Measurements from ENCODE around the gene CNTN4. TPM values are rescaled to one million over a fixed set of nuclear protein-coding genes. Genes with fewer than 3 reads are reported as not detected.

Gene CNTN4
- total and polyA plus RNA-seq, 2 of the 8 experiments (the other 6 are each of a cell fraction or from before 2014, with no cell fraction given): 0.41 to 2.2 TPM

DNA sequence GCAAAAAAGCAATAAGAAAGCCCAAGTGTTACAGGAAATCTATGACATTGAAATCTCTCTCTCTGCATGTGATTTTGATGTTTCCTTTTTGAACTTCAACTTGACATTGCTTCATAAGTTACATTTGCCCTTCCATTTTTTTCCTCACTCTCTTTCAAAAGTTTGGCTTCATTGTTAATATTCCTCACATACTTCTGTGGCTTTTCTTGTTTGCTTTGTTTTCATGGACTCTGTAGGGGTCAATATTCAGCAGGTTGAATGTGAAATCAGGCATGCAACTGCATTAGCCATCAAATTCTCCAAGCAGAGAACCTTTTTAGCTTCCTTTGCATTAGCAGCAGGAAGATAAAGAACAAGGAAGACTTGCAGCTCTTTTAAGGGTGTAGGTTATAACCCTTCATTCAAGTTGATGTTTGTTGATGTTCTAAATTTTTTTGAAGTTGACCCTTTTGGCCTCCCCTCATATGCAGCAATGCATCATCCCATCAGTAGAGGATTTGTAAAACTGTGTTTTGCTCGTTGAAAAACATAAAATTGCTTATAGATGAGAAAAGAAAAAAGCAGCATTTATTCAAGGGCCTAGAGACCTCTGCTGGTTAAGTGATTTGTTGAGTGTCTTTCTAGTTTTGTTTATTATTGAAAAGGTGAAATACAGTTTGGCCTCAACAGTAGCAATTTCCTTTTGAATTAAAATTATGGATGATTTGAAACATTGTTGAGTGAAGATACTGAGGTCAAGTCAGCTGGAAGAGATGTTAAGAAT lies 800.1 kb downstream of the CNTN4 start:
- peak; percentile 13 for FAIRE-seq
- H3K79me1 ChIP-seq (ENCODE audit: low read depth, low read length): no peaks in the 10 kb centered on the region
- H2BK5ac ChIP-seq (ENCODE audit: low read depth, low read length): no peak overlapping the region
- H4K8ac ChIP-seq (ENCODE audit: extremely low read depth, insufficient read depth, low read length): no peak overlapping the region
- H3K14ac ChIP-seq (ENCODE audit: insufficient read length): no peak overlapping the region
- H3K18ac ChIP-seq (ENCODE audit: extremely low read depth, low read length): no peak overlapping the region
- H3K4ac ChIP-seq (replicated peaks; ENCODE audit: insufficient read length, low read depth, low read length): no peak overlapping the region
- H3K23me2 ChIP-seq (ENCODE audit: low read depth, low read length): no peaks in the 10 kb centered on the region
- H4K20me1 ChIP-seq (replicated peaks in 1 of 2; ENCODE audit: control insufficient read depth in 1 of 2, insufficient read depth in 2 of 2, low read length in 2 of 2): no peaks in the 10 kb centered on the region
- no peak overlapping the region for H4K91ac ChIP-seq (replicated peaks; ENCODE audit: insufficient read length, low read length)
- ChIA-PET POLR2A (ENCODE audit: partially characterized antibody) (no interaction called here), CTCF (ENCODE audit: partially characterized antibody) (interaction anchor here (1.5 to 2.0 kb wide), 2 partner anchors 14 to 174 kb away, joined by 3 to 4 read pairs; no protein-coding TSS in a partner anchor)
- H2AK5ac ChIP-seq (ENCODE audit: low read depth, low read length): no peak overlapping the region
- no peak overlapping the region for H2BK12ac ChIP-seq (ENCODE audit: low read depth, low read length)
- no peak for DNase-seq (ENCODE audit: low read depth in 1 of 2, low spot score in 2 of 2)
- H3K9ac ChIP-seq (replicated peaks in 1 of 4; ENCODE audit: extremely low read depth in 1 of 4, low read depth in 3 of 4, low read length in 3 of 4): no peak overlapping the region
- H3K4me1 ChIP-seq (replicated peaks in 1 of 4; ENCODE audit: control insufficient read depth in 3 of 4, insufficient read depth in 4 of 4, low read length in 3 of 4): peaks cover 0 to 11% (median 11%) of the 10 kb centered on the region in 4 experiments; a peak in 3 of 7 replicates
- no peak overlapping the region for H2AFZ ChIP-seq (ENCODE audit: low read length)
- no peak overlapping the region for H3K23ac ChIP-seq (ENCODE audit: insufficient read length)
- TF ChIP-seq TBP (IDR thresholded peaks at IDR 0.05; ENCODE audit: low read depth, low read length) (no peak), RAD21 (IDR thresholded peaks at IDR 0.05 in 1 of 2, conservative IDR thresholded peaks at IDR 0.05 in 1 of 2; ENCODE audit: low read depth in 2 of 2, low read length in 2 of 2) (peak in 1 of 2 experiments; percentile 28; a peak in 3 of 4 replicates)
- no peak overlapping the region for H2BK120ac ChIP-seq (replicated peaks; ENCODE audit: low read depth, low read length)
- no peaks in the 10 kb centered on the region for H3K36me3 ChIP-seq (ENCODE audit: control insufficient read depth in 2 of 4, insufficient read depth in 4 of 4, low read length in 3 of 4)
- H3K56ac ChIP-seq (replicated peaks; ENCODE audit: insufficient read length, low read depth, low read length): no peak overlapping the region
- H3K4me3 ChIP-seq (ENCODE audit: extremely low read depth in 1 of 4, insufficient read depth in 2 of 4, low read depth in 3 of 4, low read length in 4 of 4): no peak overlapping the region
- H3K79me2 ChIP-seq (ENCODE audit: control insufficient read depth in 1 of 2, insufficient read depth in 2 of 2, low read length in 2 of 2): no peaks in the 10 kb centered on the region
- H3K27me3 ChIP-seq (replicated peaks in 1 of 4; ENCODE audit: control insufficient read depth in 3 of 4, extremely low read depth in 1 of 4, insufficient read depth in 3 of 4, low read length in 3 of 4): no peaks in the 10 kb centered on the region
- H2BK20ac ChIP-seq (ENCODE audit: low read length): no peak overlapping the region
- WGBS, 2 experiments (ENCODE audit: extremely low coverage in 1 of 2, insufficient coverage in 1 of 2, insufficient read length in 1 of 2, insufficient replicate concordance in 2 of 2, low coverage in 1 of 2, low lambda C conversion rate in 2 of 2, missing lambda C conversion rate in 1 of 2): 45% methylated on average over 1 of the region's 1 CpG; no CpG with 5 or more reads in 1 of the 2 experiments
- no peak overlapping the region for H3K4me2 ChIP-seq (ENCODE audit: insufficient read depth in 1 of 2, low read depth in 2 of 2, low read length in 2 of 2)
- no peaks in the 10 kb centered on the region for H3K9me3 ChIP-seq (ENCODE audit: insufficient read depth in 2 of 2, low read depth in 1 of 2, low read length in 1 of 2)
- H3K27ac ChIP-seq (ENCODE audit: low read depth, low read length): no peak overlapping the region
- no peak overlapping the region for H4K5ac ChIP-seq (ENCODE audit: insufficient read length, low read depth, low read length)
- no peak overlapping the region for H2BK15ac ChIP-seq (ENCODE audit: low read length)
